Middle frontal gyrus (tissue), 1 donor: ENCODE data around the gene FGFR2.

Experiments
- DNase-seq: peaks from one replicate; pipeline ENCODE4 v3.0.0-alpha.2; 2015; ENCODE audit warnings: low spot score; ENCODE audit errors: extremely low spot score

Gene FGFR2

GRCh38 chr10:121497513-121498470, 100.5 kb downstream of the FGFR2 start:
- DNase-seq, result no peak

GRCh38 chr10:121495719-121496118, 102.5 kb downstream of the FGFR2 start:
- no peak for DNase-seq

DNA sequence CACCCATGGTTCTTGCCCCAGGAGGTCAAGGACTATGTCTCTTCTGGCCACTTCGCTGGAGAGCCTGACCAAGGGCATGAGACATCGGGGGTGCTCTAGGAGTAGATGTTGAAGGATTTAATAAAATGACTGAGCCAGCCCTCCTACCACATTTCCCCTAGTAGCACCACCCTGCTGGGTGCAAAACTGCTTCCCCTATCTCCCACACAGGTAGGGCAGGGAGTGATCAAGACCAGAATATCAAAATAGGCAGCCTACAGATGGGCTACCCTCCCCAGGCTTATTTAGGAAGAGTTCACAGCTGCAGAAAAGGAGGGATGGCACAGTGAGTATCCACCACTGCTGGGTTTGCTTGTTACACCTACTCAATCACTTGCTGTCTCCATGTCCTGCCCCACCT, 103.9 kb downstream of the FGFR2 start:
- DNase-seq, result no peak

- DNase-seq, result no peak
These were observed 104.7 kb downstream of the FGFR2 start for GRCh38 chr10:121493521-121493920.

- no peak for DNase-seq
These were observed 107.2 kb downstream of the FGFR2 start for GRCh38 chr10:121490871-121491519.

DNA sequence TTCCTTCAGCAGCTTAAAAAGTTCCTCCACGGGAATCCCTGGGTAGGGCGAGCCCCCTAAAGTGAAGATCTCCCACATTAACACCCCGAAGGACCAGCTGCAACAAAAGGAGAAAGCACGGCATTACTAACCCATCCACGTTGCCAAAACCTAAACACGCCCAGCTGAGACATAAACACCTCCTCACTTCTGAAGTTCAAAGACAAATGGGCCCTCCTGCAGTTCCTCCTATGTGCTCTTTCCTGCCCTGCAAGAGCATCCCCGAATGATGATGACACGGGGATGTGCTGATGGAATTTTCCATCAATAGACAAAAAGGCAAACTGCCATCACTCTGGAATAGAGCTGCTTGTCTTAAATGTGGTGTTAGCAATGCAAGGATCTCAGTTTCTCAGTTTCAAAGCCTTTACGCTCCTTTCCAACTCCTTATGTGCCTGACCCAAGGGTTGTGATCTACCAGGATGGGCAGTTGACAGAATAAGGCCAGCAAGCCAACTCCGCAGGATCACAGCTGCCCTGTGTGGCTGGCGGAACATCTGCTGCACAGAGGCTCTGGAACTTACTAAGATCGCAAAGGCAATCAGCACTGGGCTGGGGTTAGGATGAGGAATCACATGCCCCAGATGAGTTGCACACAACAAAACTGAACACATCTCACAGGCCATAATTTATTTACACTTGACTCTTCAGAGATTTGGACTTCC, 112.7 kb downstream of the FGFR2 start:
- DNase-seq, result no peak

DNA sequence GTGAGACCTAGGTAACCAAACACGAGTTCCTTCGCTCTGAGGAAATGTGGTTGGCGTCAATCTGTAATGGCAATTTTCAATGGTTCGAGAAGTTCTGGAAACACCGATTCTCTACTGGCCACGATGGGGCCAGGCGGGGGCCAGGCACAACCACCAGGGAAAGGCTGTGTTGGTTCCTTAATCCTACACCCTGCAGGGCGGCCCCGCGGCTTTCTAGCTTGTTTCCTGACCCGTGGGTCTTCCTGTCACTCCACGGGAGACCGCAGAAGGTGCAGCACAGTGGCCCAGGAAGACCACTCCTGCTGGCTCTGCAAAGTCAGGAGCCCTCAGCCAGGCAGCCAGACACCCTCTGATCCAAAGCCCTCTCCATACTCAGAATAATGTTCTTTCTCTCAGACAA, 113.4 kb downstream of the FGFR2 start:
- DNase-seq, result no peak

GRCh38 chr10:121484401-121484800, 113.8 kb downstream of the FGFR2 start:
- no peak for DNase-seq

- no peak for DNase-seq
These were observed 117.1 kb downstream of the FGFR2 start for GRCh38 chr10:121481180-121481579.

- no peak for DNase-seq
These were observed 119.7 kb downstream of the FGFR2 start for GRCh38 chr10:121478556-121478955.

DNA sequence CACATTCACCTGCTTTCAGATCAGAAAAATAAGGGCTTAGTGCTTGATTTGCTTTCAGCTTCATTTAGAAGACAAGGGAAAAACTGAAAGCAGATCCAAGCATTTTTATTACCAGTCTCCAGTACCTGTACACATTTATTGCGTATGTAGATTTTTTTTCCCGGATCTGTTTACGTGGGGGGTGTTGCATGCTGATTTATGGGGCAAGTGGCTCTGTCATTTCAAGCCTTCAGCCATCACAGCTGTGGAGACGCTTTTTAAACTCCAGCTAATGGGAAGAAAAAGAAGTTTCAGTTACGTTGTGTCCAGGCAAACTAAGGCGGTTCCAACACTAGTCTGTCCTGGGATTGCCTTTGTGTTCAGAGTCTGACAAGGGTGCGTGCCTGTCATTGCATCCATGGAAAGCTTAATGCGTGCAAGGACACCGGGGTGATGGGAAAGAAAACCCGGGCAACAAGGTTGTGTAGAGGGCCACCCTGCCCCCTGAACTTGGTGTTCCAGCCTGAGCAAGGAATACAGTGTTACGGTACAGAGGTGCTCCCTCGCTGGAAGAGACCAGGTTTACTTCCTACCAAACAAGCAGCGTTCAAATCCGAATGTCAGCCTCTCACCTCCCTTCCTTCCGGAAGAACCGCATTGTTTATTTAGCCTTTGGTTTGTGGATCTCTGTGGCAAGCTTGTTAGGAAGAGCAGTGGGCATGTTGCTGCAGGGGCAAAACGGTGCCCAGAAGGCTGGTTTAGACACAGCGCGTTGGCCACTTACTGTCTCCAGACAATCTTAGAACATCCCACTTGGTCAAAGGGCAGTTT, 128.2 kb downstream of the FGFR2 start:
- no peak for DNase-seq

- DNase-seq, result no peak
These were observed 129.5 kb downstream of the FGFR2 start for GRCh38 chr10:121468726-121469125.

GRCh38 chr10:121466424-121466823, 131.8 kb downstream of the FGFR2 start:
- no peak for DNase-seq

- DNase-seq, result no peak
These were observed 133.0 kb downstream of the FGFR2 start for GRCh38 chr10:121465215-121465614.

GRCh38 chr10:121464517-121464916, 133.7 kb downstream of the FGFR2 start:
- no peak for DNase-seq

- DNase-seq, result no peak
These were observed 135.3 kb downstream of the FGFR2 start for GRCh38 chr10:121462955-121463354.

- no peak for DNase-seq
These were observed 136.0 kb downstream of the FGFR2 start for GRCh38 chr10:121462281-121462680.

- DNase-seq, result no peak
These were observed 136.9 kb downstream of the FGFR2 start for GRCh38 chr10:121461307-121461706.

DNA sequence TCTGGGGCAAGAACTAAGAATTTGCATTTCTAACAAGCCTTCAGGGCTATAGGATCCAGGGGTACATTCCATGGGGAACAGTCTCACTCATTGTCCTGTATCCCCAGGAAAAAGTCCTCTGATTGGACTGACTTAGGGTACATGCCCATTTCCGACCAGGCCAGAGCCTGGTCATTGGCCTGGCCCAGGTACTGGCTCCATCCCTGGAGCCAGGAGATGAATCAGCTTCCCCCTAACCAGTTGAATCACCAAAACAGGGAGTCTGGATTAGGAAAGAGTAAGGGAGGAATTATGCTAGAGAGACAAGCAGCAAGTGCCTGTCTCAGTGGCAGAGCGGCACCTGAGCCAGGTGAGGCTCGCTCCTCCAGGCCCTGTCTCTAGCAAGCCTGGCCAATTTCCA, 137.5 kb downstream of the FGFR2 start:
- no peak for DNase-seq

DNA sequence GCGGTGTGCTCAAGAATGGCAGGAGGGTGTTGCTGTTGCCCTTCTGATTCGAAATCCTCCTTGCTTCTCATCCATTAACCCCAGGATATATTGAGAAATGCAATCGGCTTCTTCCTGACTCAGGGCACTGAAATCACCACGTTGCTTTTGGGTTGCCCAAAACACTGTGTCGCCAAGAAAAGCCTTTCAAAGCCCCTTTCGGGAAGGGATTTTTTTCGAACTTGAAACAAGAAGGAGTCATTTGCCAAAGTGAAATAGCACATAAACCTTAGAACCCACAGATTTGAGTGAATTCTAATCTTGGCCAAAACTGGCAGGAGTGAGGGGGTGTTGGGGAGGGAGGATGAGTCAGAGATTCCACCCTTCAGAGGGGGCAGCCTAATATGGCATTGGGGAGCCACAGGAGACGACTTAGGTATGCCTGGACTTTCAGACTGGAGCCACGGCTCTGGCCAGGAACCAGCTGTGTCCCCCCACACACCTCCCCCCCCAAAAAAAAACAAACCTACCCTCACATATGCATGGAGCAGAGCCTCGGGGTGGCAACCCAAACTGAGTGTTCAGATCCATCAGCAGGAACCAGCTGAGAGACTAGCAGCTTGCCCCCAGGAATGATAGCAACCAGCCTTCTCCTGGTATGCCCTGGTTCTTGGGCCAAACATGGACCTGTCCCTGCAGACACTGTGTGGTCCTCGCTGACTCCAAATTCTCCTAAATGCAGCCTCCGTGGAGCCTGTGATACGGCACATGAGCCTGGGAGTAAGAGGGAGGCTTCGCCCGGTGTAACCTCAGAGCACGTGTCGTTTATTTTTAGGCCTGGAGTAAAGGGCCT, 138.4 kb downstream of the FGFR2 start:
- DNase-seq, result no peak
